Measurements from ENCODE around the gene GPX4.

GRCh38 chr19:1084024-1084868 is 19.5 kb upstream of the GPX4 start:
- no peak for TF ChIP-seq CTCF (conservative IDR thresholded peaks at IDR 0.05; ENCODE audit: low read length)
- TF ChIP-seq EZH2phosphoT487 (IDR thresholded peaks at IDR 0.05; ENCODE audit: borderline replicate concordance): no peak
